Loucy (cell line): ENCODE results near the gene WDR19.

Experiments used
- H2AFZ ChIP-seq: fragments of 200-600 bp; sonication (generic); 2 replicates; pipeline ENCODE4 v1.6.0; 2016; ENCODE audit warnings: antibody characterized with exemption, mild to moderate bottlenecking, low read length, moderate library complexity
- H3F3A ChIP-seq: fragments of 200-600 bp; 2 replicates; pipeline ENCODE4 v1.6.0; 2016; ENCODE audit warnings: antibody characterized with exemption, low read depth, mild to moderate bottlenecking
- H3K27me3 ChIP-seq: fragments of 200-600 bp; sonication (generic); 2 replicates; pipeline ENCODE4 v1.6.1; 2014; ENCODE audit warnings: low read length, mild to moderate bottlenecking; ENCODE audit not compliant: insufficient read depth, poor library complexity, severe bottlenecking
- H3K36me3 ChIP-seq: fragments of 200-600 bp; sonication (generic); 2 replicates; pipeline ENCODE4 v1.6.1; 2016; ENCODE audit warnings: low read length; ENCODE audit not compliant: insufficient read depth
- H3K4me1 ChIP-seq: fragments of 200-600 bp; sonication (generic); 2 replicates; pipeline ENCODE4 v1.5.1; 2014; ENCODE audit warnings: low read length, mild to moderate bottlenecking; ENCODE audit not compliant: insufficient read depth, poor library complexity, severe bottlenecking
- H3K4me2 ChIP-seq: fragments of 200-600 bp; sonication (generic); 2 replicates; pipeline ENCODE4 v1.6.0; 2014; ENCODE audit warnings: antibody characterized with exemption, low read length, low read depth, mild to moderate bottlenecking; ENCODE audit not compliant: poor library complexity, severe bottlenecking
- H3K4me3 ChIP-seq: fragments of 200-600 bp; sonication (generic); 2 replicates; pipeline ENCODE4 v1.5.1; 2014; ENCODE audit warnings: low read length, mild to moderate bottlenecking, mixed read lengths; ENCODE audit not compliant: poor library complexity, severe bottlenecking
- H3K79me2 ChIP-seq: fragments of 200-600 bp; sonication (generic); 2 replicates; pipeline ENCODE4 v1.6.1; 2014; ENCODE audit warnings: low read length; ENCODE audit not compliant: insufficient read depth
- H3K9ac ChIP-seq: fragments of 200-600 bp; sonication (generic); 2 replicates; pipeline ENCODE4 v1.6.0; 2014; ENCODE audit warnings: mild to moderate bottlenecking, low read depth, low read length, moderate library complexity; ENCODE audit not compliant: poor library complexity, severe bottlenecking
- H3K9me2 ChIP-seq: fragments of 200-600 bp; sonication (generic); replicated peaks from 2 replicates; pipeline ENCODE4 v1.6.1; 2016; ENCODE audit warnings: low read depth, low read length, mixed read lengths
- H3K9me3 ChIP-seq: fragments of 200-600 bp; sonication (generic); 2 replicates; pipeline ENCODE4 v1.6.1; 2014; ENCODE audit warnings: mild to moderate bottlenecking, antibody characterized with exemption, low read length, low read depth; ENCODE audit not compliant: insufficient read depth
- H4K20me1 ChIP-seq: fragments of 200-600 bp; sonication (generic); 2 replicates; pipeline ENCODE4 v1.6.0; 2014; ENCODE audit warnings: antibody characterized with exemption, low read length, mild to moderate bottlenecking; ENCODE audit not compliant: insufficient read depth, poor library complexity, severe bottlenecking
- CTCF ChIP-seq: fragments of 200-600 bp; sonication (generic); conservative IDR thresholded peaks from 2 replicates; pipeline ENCODE4 v1.5.1; 2014; ENCODE audit warnings: mild to moderate bottlenecking, antibody characterized with exemption, low read length
- EZH2phosphoT487 ChIP-seq: fragments of 200-600 bp; IDR thresholded peaks from 2 replicates; pipeline ENCODE4 v1.6.1; 2018; ENCODE audit warnings: antibody characterized with exemption, mild to moderate bottlenecking, moderate library complexity, borderline replicate concordance

The WDR19 gene

GRCh38 chr4:39233114-39233513 is 50.8 kb downstream of the WDR19 start:
- TF ChIP-seq EZH2phosphoT487 (no peak), CTCF (no peak)
- Histone ChIP-seq H3K27me3 (no peaks in the 10 kb centered on the region), H3F3A (no peaks in the 10 kb centered on the region), H3K4me1 (no peaks in the 10 kb centered on the region), H3K4me3 (no peak overlapping the region), H4K20me1 (no peaks in the 10 kb centered on the region), H2AFZ (no peak overlapping the region), H3K36me3 (no peaks in the 10 kb centered on the region), H3K9ac (no peak overlapping the region), H3K4me2 (no peak overlapping the region), H3K9me3 (no peaks in the 10 kb centered on the region), H3K79me2 (no peaks in the 10 kb centered on the region), H3K9me2 (no peaks in the 10 kb centered on the region)

- Histone ChIP-seq H3K27me3 (no peaks in the 10 kb centered on the region), H2AFZ (no peak overlapping the region), H3F3A (no peaks in the 10 kb centered on the region), H3K9ac (no peak overlapping the region), H3K9me3 (no peaks in the 10 kb centered on the region), H3K4me3 (no peak overlapping the region), H3K36me3 (no peaks in the 10 kb centered on the region), H3K4me2 (no peak overlapping the region), H3K79me2 (no peaks in the 10 kb centered on the region), H3K4me1 (no peaks in the 10 kb centered on the region), H3K9me2 (no peaks in the 10 kb centered on the region), H4K20me1 (no peaks in the 10 kb centered on the region)
- TF ChIP-seq CTCF, result no peak
- no peak for TF ChIP-seq EZH2phosphoT487
Observed at GRCh38 chr4:39233783-39234182, 51.5 kb downstream of the WDR19 start.

GRCh38 chr4:39235021-39235420 is 52.7 kb downstream of the WDR19 start:
- H3K9me3 ChIP-seq, result no peaks in the 10 kb centered on the region
- no peak for TF ChIP-seq CTCF
- no peak for TF ChIP-seq EZH2phosphoT487

More at GRCh38 chr4:39235021-39235420, 52.7 kb downstream of the WDR19 start:
- Histone ChIP-seq H3K4me2 (no peak overlapping the region), H3K36me3 (no peaks in the 10 kb centered on the region), H3F3A (no peaks in the 10 kb centered on the region), H3K9me2 (no peaks in the 10 kb centered on the region), H3K4me3 (no peak overlapping the region), H3K79me2 (no peaks in the 10 kb centered on the region), H2AFZ (no peak overlapping the region), H3K27me3 (no peaks in the 10 kb centered on the region), H4K20me1 (no peaks in the 10 kb centered on the region), H3K9ac (no peak overlapping the region), H3K4me1 (no peaks in the 10 kb centered on the region)
